Measurements from ENCODE around the gene LRCH1.
A peak's percentile ranks its signal among the peaks of the same experiment; 100 is the strongest.

Gene LRCH1

DNA sequence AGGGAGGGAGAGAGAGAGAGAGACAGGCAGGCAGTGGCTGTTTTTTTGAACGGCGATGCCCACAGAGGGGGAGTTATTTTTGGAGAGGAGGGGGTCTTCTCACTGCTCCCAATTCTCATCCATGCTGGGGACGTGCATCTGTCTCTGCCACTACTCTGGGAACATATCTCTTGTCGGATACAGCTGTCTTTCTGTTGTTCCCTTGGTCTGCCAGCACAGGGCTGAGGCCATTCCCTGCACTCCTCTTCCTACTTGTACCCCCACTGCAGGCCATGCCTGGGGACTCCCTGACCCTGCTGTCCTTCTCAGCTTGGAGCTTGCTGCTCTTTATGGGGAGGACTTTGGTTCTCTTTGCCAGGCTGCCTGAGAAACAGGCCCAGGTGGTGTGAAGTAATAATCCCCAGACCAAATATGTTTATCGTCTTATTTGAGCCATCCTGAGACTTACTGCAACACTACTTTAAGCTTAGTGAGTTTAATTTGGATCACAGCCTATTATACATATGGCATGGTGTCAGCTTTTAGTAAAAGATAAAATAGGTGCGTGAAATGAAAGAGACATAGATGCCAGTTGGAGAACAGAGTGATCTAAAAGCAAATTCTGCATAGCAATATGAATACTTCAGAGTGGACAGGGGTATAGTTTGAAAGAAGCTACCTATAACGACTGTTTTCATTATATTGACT, 19.1 kb downstream of the LRCH1 start:
- H3K27me3 ChIP-seq (replicated peaks), result no peaks in the 10 kb centered on the region
- H3K36me3 ChIP-seq (replicated peaks), result no peaks in the 10 kb centered on the region
- in situ Hi-C loops (cut with HindIII; ENCODE audit: low pct_ligation_motif_present, low sequenced_read_pairs), result no loop called here
- TF ChIP-seq, protein P1, sequence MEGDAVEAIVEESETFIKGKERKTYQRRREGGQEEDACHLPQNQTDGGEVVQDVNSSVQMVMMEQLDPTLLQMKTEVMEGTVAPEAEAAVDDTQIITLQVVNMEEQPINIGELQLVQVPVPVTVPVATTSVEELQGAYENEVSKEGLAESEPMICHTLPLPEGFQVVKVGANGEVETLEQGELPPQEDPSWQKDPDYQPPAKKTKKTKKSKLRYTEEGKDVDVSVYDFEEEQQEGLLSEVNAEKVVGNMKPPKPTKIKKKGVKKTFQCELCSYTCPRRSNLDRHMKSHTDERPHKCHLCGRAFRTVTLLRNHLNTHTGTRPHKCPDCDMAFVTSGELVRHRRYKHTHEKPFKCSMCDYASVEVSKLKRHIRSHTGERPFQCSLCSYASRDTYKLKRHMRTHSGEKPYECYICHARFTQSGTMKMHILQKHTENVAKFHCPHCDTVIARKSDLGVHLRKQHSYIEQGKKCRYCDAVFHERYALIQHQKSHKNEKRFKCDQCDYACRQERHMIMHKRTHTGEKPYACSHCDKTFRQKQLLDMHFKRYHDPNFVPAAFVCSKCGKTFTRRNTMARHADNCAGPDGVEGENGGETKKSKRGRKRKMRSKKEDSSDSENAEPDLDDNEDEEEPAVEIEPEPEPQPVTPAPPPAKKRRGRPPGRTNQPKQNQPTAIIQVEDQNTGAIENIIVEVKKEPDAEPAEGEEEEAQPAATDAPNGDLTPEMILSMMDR (IDR thresholded peaks at IDR 0.05; ENCODE audit: low read depth, low read length, missing control alignments), result no peak
- no peak for DNase-seq
- peak overlapping the region; percentile 23 for H3K27ac ChIP-seq
- H3K4me3 ChIP-seq (ENCODE audit: low read depth, low read length), result no peak overlapping the region

DNA sequence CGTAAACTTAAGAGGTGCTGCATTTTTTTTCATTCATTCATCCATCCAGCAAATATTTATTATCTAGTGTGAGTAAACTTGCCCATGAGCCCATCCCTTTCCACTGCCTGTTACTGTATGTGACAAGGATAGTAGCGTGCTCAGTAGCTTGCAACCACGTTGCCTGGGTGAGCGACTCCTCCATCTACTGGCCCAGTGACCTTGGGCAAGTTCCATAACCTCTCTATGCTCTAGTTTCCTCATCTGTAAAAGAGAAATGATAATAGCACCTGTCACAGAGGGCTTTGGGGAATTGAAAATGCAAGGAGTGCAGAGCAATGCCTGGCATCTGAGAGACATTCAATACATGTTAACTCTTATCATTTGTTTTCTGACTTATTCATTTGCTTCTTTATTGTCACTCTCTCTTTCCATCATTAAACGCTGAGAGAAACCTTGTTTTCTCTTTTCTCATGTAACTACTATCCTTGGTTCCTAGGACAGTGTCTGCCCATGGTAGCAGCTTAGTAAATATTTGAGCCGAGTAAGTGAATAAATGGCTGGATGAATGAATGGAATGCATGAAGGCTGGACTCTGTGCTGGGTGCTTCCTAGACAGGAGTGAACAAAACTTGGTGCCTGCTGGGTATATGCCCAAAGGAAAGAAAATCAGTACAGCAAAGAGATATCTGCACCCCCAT, 19.9 kb downstream of the LRCH1 start:
- no peak overlapping the region for H3K27ac ChIP-seq
- in situ Hi-C loops (cut with HindIII; ENCODE audit: low pct_ligation_motif_present, low sequenced_read_pairs), result no loop called here
- TF ChIP-seq, protein P1 (IDR thresholded peaks at IDR 0.05; ENCODE audit: low read depth, low read length, missing control alignments), result no peak

GRCh38 chr13:46575301-46575771, 22.4 kb downstream of the LRCH1 start:
- in situ Hi-C loops (cut with HindIII; ENCODE audit: low pct_ligation_motif_present, low sequenced_read_pairs), result no loop called here
- no peaks in the 10 kb centered on the region for H3K36me3 ChIP-seq (replicated peaks)
- H3K4me3 ChIP-seq (ENCODE audit: low read depth, low read length), result no peak overlapping the region
- DNase-seq, result no peak
- H3K27me3 ChIP-seq (replicated peaks), result no peaks in the 10 kb centered on the region
- TF ChIP-seq, protein P1 (IDR thresholded peaks at IDR 0.05; ENCODE audit: low read depth, low read length, missing control alignments), result no peak
- H3K27ac ChIP-seq, result no peak overlapping the region

More for the DNA sequence above, 19.9 kb downstream of the LRCH1 start:
- Histone ChIP-seq H3K27me3 (replicated peaks) (no peaks in the 10 kb centered on the region), H3K36me3 (replicated peaks) (no peaks in the 10 kb centered on the region), H3K4me3 (ENCODE audit: low read depth, low read length) (no peak overlapping the region)
- DNase-seq, result no peak

DNA sequence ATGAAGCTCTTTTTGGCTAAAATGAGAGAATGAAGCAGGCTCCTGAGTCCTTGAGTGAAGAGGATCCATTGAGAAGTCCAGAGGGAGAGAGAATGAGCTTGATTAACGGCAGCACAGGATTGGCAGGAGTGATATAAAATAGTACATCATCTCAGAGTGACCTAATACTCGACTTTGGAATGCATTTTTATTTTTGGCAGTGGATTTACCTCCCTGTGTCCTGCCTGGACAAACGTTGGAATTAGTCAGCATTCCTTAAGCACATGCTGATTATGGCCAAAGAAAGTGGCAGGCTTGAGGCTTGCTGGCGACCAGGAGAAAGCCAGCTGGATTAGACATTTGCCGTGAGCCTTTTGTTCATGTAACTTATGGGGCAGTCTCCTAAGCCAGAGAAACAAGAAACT, 22.9 kb downstream of the LRCH1 start:
- DNase-seq, result peak; percentile 66
- Histone ChIP-seq H3K36me3 (replicated peaks) (no peaks in the 10 kb centered on the region), H3K4me3 (ENCODE audit: low read depth, low read length) (no peak overlapping the region), H3K27ac (peak overlapping the region; percentile 21), H3K27me3 (replicated peaks) (no peaks in the 10 kb centered on the region)
- in situ Hi-C loops (cut with HindIII; ENCODE audit: low pct_ligation_motif_present, low sequenced_read_pairs), result no loop called here
- TF ChIP-seq, protein P1 (IDR thresholded peaks at IDR 0.05; ENCODE audit: low read depth, low read length, missing control alignments), result no peak

DNA sequence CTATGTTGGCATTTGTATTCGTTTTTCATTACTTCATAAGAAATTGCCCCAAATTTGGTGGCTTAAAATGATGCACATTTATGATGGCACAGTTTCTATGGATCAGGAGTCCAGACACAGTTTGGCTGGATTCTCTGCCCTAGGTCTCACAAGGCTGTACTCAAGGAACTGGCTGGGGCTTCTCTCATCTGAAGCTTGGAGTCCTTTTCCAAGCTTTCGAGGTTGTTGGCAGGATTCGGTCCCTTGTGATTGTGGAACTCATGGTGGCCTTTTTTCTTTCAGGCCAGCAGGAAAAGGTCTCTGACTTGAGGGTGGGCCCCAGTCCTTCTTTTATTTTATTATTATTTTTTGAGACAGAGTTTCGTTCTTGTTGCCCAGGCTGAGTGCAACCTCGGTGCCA, 23.8 kb downstream of the LRCH1 start:
- in situ Hi-C loops (cut with HindIII; ENCODE audit: low pct_ligation_motif_present, low sequenced_read_pairs), result no loop called here
- no peaks in the 10 kb centered on the region for H3K27me3 ChIP-seq (replicated peaks)
- no peak overlapping the region for H3K27ac ChIP-seq
- H3K4me3 ChIP-seq (ENCODE audit: low read depth, low read length), result no peak overlapping the region
- TF ChIP-seq, protein P1 (IDR thresholded peaks at IDR 0.05; ENCODE audit: low read depth, low read length, missing control alignments), result no peak
- no peak for DNase-seq
- H3K36me3 ChIP-seq (replicated peaks), result no peaks in the 10 kb centered on the region

Measured in brain microvascular endothelial cell (primary cell).